NT2/D1 (cell line): ENCODE results near the gene NAA15.

ENCODE experiments used
- DNase-seq: peaks from one replicate; pipeline ENCODE4 v3.0.0-alpha.2; 2011; ENCODE audit warnings: low read depth, low spot score
- H3K27me3 ChIP-seq: 2 replicates; pipeline ENCODE4 v1.6.0; 2011; ENCODE audit warnings: mild to moderate bottlenecking; ENCODE audit not compliant: insufficient read length, insufficient read depth
- H3K36me3 ChIP-seq: 2 replicates; pipeline ENCODE4 v1.6.1; 2011; ENCODE audit warnings: mild to moderate bottlenecking, low read length, mixed read lengths; ENCODE audit not compliant: insufficient read depth, insufficient read length
- H3K4me1 ChIP-seq: 2 replicates; pipeline ENCODE4 v1.5.1; 2011; ENCODE audit not compliant: insufficient read depth, insufficient read length
- H3K4me3 ChIP-seq: 2 replicates; pipeline ENCODE4 v1.5.1; 2011; ENCODE audit warnings: low read depth; ENCODE audit not compliant: insufficient read length
- H3K9ac ChIP-seq: 2 replicates; pipeline ENCODE4 v1.6.0; 2011; ENCODE audit warnings: low read depth; ENCODE audit not compliant: insufficient read length
- H3K9me3 ChIP-seq: 2 replicates; pipeline ENCODE4 v1.5.1; 2011; ENCODE audit warnings: mild to moderate bottlenecking, low read length; ENCODE audit not compliant: insufficient read depth
- SUZ12 ChIP-seq: IDR thresholded peaks from 2 replicates; pipeline ENCODE4 v1.6.1; 2011; ENCODE audit not compliant: insufficient read length, insufficient read depth; ENCODE audit errors: extremely low read depth
- YY1 ChIP-seq: IDR thresholded peaks from 2 replicates; pipeline ENCODE4 v1.6.1; 2011; ENCODE audit not compliant: insufficient read length, insufficient read depth
- ZNF274 ChIP-seq: IDR thresholded peaks from 2 replicates; pipeline ENCODE4 v1.6.1; 2011; ENCODE audit warnings: mild to moderate bottlenecking, low read depth, low read length

Gene NAA15

DNA sequence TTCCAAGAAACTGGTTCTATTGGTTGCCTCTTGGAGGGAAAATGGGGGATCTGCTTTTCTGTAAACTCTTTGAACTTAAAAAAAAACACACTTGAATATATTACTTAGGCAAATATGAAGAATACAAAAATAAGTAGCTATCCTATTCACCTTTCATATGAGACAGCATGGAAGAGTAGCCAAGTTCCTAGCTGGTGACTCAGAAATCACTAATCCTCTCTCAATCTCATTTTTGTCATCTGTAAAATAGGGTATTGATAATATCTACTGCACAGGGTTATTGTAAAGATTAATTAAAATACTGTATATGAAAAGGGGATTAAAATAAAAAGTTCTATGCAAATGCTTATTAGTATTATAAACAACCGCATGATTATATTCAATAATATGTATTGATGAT is 34.0 kb upstream of the NAA15 start:
- no peak for DNase-seq
- no peak overlapping the region for H3K4me3 ChIP-seq
- H3K27me3 ChIP-seq: no peaks in the 10 kb centered on the region
- H3K9me3 ChIP-seq: no peaks in the 10 kb centered on the region
- no peaks in the 10 kb centered on the region for H3K4me1 ChIP-seq
- H3K36me3 ChIP-seq: no peaks in the 10 kb centered on the region
- TF ChIP-seq ZNF274: no peak
- TF ChIP-seq YY1: no peak
- TF ChIP-seq SUZ12: no peak
- H3K9ac ChIP-seq: no peak overlapping the region

DNA sequence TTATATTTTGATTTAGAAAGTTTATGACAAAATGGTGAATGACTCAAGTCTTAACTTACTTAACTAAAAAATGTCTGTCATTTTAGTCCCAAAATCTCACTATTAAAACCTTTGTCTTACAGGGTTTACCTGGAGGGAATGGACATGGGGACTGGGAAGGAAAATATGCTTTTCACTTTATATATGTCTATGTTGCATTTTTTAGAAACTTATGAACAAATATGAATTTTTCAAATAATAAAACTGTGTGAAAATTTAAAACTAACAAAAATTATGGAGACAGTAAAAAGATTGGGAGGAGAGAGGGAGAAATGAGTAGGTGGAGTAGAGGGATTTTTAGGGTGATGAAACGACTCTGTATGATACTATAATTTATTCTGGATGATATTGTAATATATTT is 27.5 kb upstream of the NAA15 start:
- no peak overlapping the region for H3K9ac ChIP-seq

DNA sequence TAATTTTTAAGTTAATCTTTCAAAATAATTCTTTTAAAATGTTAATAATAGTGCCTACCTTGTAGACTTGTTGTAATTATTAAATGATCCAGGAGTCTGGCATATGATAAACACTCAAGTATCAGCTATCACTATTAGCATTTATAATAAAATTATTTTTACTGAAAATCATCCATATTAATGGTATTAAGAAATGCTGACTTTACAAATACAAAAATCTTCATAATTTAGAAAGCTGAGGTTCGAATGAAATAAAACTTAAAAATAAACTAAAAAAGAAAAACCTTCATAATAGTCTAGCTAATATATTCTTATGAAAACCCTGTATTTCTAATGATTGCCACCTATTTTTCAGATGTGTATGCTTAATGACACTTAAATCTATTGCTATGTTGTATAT is 26.5 kb upstream of the NAA15 start:
- no peak overlapping the region for H3K9ac ChIP-seq
- H3K36me3 ChIP-seq: no peaks in the 10 kb centered on the region
- no peak overlapping the region for H3K4me3 ChIP-seq
- H3K27me3 ChIP-seq: peaks cover 30% of the 10 kb centered on the region
- no peak for TF ChIP-seq SUZ12
- no peak for TF ChIP-seq YY1
- no peak for TF ChIP-seq ZNF274
- H3K4me1 ChIP-seq: no peaks in the 10 kb centered on the region
- no peak for DNase-seq
- no peaks in the 10 kb centered on the region for H3K9me3 ChIP-seq

More for the DNA sequence above, 27.5 kb upstream of the NAA15 start:
- H3K27me3 ChIP-seq: peaks cover 20% of the 10 kb centered on the region
- H3K4me3 ChIP-seq: no peak overlapping the region
- H3K4me1 ChIP-seq: no peaks in the 10 kb centered on the region
- TF ChIP-seq YY1 (no peak), ZNF274 (no peak), SUZ12 (no peak)
- no peaks in the 10 kb centered on the region for H3K9me3 ChIP-seq
- H3K36me3 ChIP-seq: no peaks in the 10 kb centered on the region
- no peak for DNase-seq

DNA sequence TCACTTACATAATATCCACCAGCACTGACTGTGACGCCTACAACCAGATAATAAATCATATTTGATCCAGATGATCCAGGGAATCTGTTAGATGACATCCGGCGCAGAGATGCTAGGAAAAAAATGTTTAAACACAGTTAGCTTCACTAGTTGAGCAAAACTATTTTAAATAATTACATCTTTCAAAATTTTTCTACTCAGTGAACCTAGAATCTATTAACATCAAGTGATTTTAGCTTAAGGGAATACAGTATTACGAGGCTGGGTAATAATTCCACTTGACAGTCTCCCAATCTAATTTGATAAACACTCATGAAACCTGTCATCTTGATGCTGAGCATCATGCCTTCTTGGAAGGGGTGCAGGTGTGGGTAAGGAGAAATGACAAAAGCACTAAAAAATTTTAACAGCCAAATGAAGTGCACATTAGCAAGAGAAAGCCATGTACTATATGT is 26.0 kb upstream of the NAA15 start:
- no peaks in the 10 kb centered on the region for H3K9me3 ChIP-seq
- no peaks in the 10 kb centered on the region for H3K36me3 ChIP-seq
- TF ChIP-seq SUZ12 (no peak), YY1 (no peak), ZNF274 (no peak)
- H3K27me3 ChIP-seq: peaks cover 35% of the 10 kb centered on the region
- no peaks in the 10 kb centered on the region for H3K4me1 ChIP-seq
- H3K9ac ChIP-seq: no peak overlapping the region
- no peak for DNase-seq
- no peak overlapping the region for H3K4me3 ChIP-seq

DNA sequence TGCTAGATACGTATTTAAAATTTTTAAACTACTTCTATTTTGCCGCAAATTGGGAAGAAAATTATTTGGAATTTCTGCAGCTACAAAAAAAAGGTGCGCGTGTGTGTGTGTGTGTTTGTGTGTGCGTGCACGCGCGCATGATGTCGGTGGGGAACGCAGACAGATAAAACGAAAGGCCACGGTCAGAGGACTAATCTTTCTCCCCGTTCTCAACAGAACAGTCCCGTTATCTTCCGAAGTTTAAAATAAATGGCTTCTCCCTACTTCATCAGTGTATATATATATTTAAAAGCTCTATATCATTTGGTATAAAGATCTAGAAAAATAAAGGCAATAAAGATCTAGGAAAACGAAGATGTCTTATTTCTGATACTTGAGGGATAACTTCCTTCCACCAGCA is 22.8 kb upstream of the NAA15 start:
- H3K9me3 ChIP-seq: no peaks in the 10 kb centered on the region
- no peaks in the 10 kb centered on the region for H3K36me3 ChIP-seq
- no peak overlapping the region for H3K9ac ChIP-seq
- no peaks in the 10 kb centered on the region for H3K4me1 ChIP-seq
- peaks cover 44% of the 10 kb centered on the region for H3K27me3 ChIP-seq
- DNase-seq: no peak
- TF ChIP-seq YY1 (no peak), SUZ12 (no peak), ZNF274 (no peak)
- H3K4me3 ChIP-seq: no peak overlapping the region

DNA sequence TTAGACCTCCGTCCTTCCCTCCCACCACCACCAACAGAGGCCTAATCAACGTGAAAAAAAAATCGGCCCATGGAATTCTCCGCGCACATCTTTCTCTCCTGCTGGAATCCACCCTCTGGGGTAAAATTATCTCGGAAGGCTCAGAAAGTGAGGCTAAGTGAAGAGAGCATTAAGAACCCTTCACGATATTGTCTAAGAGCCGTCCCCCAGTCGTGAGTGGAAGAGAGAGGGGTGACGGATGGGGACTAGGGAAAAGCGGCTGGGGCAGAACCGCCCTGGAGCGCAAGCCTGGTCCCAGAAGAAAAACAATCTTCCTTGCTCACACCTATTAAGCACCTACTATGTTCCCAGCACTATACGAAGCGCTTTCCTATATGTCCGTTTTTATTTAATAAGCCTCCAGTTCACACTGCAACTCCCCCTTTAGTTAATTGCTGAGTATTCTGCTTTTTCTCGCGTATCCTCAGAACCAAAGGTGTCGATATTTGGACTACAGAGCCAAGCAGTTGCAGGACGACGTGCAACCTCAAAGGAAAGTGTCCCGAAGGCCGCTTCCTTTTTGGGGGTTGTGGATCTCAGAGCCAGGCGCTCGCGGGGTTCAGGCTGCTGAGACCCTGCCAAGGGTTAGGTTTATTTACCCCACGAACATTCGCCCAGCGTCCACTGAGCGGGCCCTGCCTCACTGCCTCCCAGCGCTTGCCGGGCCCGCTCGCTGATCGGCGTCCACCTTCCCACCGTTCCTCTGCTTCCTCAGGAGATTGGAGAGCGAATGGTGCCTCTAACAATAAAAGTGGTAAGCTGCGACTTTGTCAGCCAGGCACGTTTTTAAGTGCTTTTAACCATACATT is 22.2 kb upstream of the NAA15 start:
- peak overlapping the region; percentile 58 for H3K4me3 ChIP-seq
- H3K9me3 ChIP-seq: no peaks in the 10 kb centered on the region
- DNase-seq: no peak
- no peaks in the 10 kb centered on the region for H3K36me3 ChIP-seq
- H3K4me1 ChIP-seq: no peaks in the 10 kb centered on the region
- peak overlapping the region; percentile 76 for H3K9ac ChIP-seq
- H3K27me3 ChIP-seq: peaks cover 44% of the 10 kb centered on the region
- TF ChIP-seq SUZ12 (no peak), YY1 (no peak), ZNF274 (no peak)

DNA sequence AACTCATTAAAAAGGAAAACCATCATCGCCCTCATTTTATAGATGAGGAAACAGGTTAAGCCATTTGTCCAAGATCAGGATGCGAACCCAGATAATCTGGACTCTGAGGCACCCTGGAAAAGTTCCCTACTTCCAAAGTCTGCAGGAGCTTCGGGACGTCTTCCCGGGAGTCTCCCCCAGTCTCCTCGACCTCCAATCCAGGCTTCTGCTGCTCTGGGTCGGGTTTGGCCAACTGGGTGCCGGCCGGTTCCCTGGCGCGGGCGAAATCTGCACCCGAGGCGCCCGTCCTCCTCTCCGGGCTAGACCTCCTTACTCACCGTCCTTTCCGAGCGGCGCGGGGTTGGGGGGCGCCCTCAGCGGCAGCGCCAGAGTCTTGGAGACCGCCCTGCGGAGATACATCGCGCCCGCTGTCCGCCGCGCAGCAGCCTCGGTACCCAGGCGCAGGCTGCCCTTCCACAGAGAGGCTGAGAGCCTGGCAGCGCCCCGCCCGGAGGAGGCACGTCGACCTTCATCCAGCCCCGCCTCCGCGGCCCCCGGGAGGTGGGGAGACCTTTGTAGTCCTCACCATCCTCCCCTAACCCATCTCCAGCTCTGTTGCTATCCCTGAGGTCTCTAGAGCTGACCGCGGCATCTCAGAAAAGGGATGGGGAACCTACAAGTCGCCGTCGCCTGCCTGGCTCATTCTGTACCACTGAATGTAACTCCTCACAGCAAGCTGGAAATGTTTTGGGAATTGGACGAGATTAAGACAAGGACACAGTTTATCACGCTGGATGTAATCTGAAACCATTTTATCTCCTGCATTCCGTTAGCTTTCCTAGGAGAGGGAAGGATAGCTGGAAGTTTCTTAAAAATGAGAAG is 21.3 kb upstream of the NAA15 start, which contains the start of gene MGARP:
TSS of gene MGARP (minus strand) at position 466 of the 861 bp plus-strand sequence. CDS start at position 399, 67 bp downstream.
- Histone ChIP-seq H3K9ac (peak within 1 kb of the TSS; percentile 76), H3K36me3 (no peaks in the 10 kb centered on the region), H3K4me3 (peak within 1 kb of the TSS; percentile 58), H3K27me3 (peaks cover 44% of the 10 kb centered on the region), H3K4me1 (no peaks in the 10 kb centered on the region), H3K9me3 (no peaks in the 10 kb centered on the region)
- TF ChIP-seq ZNF274: no peak
- TF ChIP-seq SUZ12: no peak
- TF ChIP-seq YY1: no peak
- no peak for DNase-seq
